ENCODE measurements around the gene FMC1.
"Not testable (repeated sequence)": the region's sequence is repeated elsewhere in the genome, so short reads cannot be mapped to it uniquely, and the experiment has no call there.

FMC1 gene

DNA sequence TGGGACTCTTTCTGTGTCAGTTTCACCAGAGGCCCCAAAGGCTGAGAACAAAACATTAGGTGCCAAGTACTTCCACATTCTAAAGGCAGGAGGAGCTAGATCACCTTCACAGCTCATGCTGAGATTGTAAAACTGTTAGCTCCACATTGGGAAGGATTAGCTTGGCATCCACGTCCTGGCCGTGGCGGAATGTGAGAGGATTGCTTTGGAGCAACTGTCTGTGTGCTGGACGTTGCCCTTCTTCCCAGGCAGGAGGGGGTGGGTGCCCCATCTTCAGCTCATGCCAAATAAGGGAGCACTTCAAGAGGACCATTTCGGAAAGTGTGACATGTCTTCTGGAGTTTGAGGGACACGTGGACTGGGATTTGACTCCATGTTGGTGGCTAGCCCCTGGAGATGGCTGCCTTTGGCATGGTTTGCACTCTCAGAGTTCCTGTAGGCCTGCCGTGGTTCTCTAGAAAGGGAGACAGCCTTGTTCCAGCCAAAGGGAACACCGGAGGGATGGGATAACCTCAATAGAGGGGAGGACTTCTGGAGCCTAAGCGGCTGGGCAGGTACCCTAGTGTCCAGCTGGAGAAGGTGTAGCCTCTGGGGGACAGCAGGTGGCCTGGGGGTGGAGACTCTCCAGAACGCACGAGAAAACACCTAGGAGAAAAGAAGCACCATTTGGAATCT, 19.9 kb upstream of the FMC1 start:
- Histone ChIP-seq H3K4me1 (ENCODE audit: control insufficient read depth, insufficient read depth, low read length) (no peaks in the 10 kb centered on the region), H3K27me3 (ENCODE audit: control insufficient read depth in 1 of 2, insufficient read depth in 2 of 2, low read length in 2 of 2) (no peaks in the 10 kb centered on the region), H3K4me3 (ENCODE audit: low read length in 2 of 2) (no peak overlapping the region), H3K9me3 (ENCODE audit: control insufficient read depth in 2 of 2, low read length in 2 of 2) (no peaks in the 10 kb centered on the region), H3K36me3 (ENCODE audit: control insufficient read depth in 2 of 2, insufficient read depth in 2 of 2, low read length in 2 of 2) (no peaks in the 10 kb centered on the region), H3K27ac (ENCODE audit: low read length) (no peak overlapping the region), H3K9ac (ENCODE audit: low read length in 2 of 2) (no peak overlapping the region)

DNA sequence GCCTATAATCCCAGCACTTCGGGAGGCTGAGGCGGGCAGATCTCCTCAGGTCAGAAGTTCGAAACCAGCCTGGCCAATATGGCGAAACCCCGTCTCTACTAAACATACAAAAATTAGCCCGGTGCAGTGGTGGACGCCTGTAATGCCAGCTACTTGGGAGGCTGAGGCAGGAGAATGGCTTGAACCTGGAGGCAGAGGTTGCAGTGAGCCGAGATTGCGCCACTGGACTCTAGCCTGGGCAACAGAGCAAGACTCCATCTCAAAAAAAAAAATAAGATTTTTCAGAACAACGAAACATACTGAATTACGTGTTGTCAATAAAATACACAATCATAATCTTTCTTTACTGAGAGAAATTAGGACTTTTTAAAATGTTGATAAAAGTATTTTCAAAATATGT, 16.4 kb upstream of the FMC1 start:
- H3K9me3 ChIP-seq (ENCODE audit: control insufficient read depth in 2 of 2, low read length in 2 of 2); H3K9ac ChIP-seq (ENCODE audit: low read length in 2 of 2); H3K4me1 ChIP-seq (ENCODE audit: control insufficient read depth, insufficient read depth, low read length); H3K27ac ChIP-seq (ENCODE audit: low read length); H3K36me3 ChIP-seq (ENCODE audit: control insufficient read depth in 2 of 2, insufficient read depth in 2 of 2, low read length in 2 of 2); H3K27me3 ChIP-seq (ENCODE audit: control insufficient read depth in 1 of 2, insufficient read depth in 2 of 2, low read length in 2 of 2); H3K4me3 ChIP-seq (ENCODE audit: low read length in 2 of 2): not testable (repeated sequence)

DNA sequence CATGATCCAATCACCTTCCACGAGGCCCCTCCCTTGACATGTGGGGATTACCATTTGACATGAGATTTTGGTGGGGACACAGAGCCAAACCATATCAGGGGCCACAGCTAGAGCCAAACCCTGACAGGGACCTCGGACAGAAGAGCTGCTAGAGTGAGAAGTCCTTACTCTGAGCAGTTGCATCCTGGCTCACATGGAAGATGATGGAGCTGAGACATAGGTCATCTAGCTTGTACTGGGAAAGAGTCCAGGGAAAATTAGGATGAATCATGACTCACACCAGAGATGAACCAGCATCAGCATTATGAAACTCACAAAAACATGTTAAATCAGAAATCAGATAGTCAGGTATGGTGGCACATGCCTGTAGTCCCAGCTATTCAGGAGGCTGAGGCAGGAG, 12.8 kb upstream of the FMC1 start:
- H3K36me3 ChIP-seq (ENCODE audit: control insufficient read depth in 2 of 2, insufficient read depth in 2 of 2, low read length in 2 of 2) = no peaks in the 10 kb centered on the region
- H3K4me3 ChIP-seq (ENCODE audit: low read length in 2 of 2) = no peak overlapping the region
- H3K9ac ChIP-seq (ENCODE audit: low read length in 2 of 2) = no peak overlapping the region
- H3K27me3 ChIP-seq (ENCODE audit: control insufficient read depth in 1 of 2, insufficient read depth in 2 of 2, low read length in 2 of 2) = no peaks in the 10 kb centered on the region
- no peaks in the 10 kb centered on the region for H3K9me3 ChIP-seq (ENCODE audit: control insufficient read depth in 2 of 2, low read length in 2 of 2)
- no peaks in the 10 kb centered on the region for H3K4me1 ChIP-seq (ENCODE audit: control insufficient read depth, insufficient read depth, low read length)
- H3K27ac ChIP-seq (ENCODE audit: low read length) = no peak overlapping the region

DNA sequence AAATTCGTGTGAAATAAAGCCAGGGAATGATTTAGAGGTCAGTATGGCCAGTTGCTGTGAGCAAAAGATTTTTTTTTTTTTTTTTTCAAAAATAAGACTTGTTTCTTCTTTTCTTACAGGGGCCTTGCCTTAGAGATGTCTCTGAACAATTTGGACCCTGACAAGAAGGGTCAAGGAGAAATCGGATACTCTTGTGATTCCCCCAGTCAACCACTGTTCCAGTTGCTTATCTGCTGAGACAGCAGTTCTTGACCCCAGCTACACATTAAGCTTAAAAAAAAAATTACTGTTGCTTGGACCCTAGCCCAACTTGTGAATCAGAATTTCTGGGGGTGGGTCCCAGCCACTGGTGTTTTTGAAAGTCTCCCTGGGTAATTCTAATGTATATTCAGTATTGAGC, 12.0 kb upstream of the FMC1 start:
- Histone ChIP-seq H3K4me3 (ENCODE audit: low read length in 2 of 2) (no peak overlapping the region), H3K9me3 (ENCODE audit: control insufficient read depth in 2 of 2, low read length in 2 of 2) (no peaks in the 10 kb centered on the region), H3K27me3 (ENCODE audit: control insufficient read depth in 1 of 2, insufficient read depth in 2 of 2, low read length in 2 of 2) (no peaks in the 10 kb centered on the region), H3K27ac (ENCODE audit: low read length) (no peak overlapping the region), H3K36me3 (ENCODE audit: control insufficient read depth in 2 of 2, insufficient read depth in 2 of 2, low read length in 2 of 2) (no peaks in the 10 kb centered on the region), H3K9ac (ENCODE audit: low read length in 2 of 2) (no peak overlapping the region), H3K4me1 (ENCODE audit: control insufficient read depth, insufficient read depth, low read length) (no peaks in the 10 kb centered on the region)

DNA sequence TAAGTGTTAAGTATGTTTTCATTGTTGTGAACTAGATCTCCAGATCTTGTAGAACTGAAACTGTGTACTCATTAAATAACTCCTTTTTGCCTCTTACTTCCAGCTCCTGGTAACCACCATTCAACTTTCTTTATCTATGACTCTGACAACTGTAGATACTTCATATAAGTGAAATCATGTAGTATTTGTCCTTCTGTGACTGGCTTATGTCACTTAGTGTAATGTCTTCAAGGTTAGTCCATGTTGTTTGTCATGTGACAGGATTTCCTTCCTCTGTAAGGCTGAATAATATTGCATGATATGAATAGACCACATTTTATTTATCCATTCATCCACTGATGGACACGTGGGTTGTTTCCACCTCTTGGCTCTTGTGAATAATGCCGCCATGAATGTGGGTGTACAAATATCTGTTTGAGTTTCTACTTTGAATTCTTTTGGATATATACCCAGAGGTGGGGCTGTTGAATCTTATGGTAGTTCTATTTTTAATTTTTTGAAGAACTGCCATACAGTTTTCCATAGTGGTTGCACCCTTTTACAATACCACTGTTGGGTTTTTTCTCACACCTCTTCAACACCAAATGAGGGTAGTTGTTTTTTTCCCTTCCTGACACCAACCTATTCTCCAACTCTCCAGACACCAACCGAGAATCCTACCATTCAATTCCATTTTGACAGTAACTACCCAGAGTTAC, 10.7 kb upstream of the FMC1 start:
- Histone ChIP-seq H3K9me3 (ENCODE audit: control insufficient read depth in 2 of 2, low read length in 2 of 2) (no peaks in the 10 kb centered on the region), H3K27ac (ENCODE audit: low read length) (no peak overlapping the region), H3K4me3 (ENCODE audit: low read length in 2 of 2) (no peak overlapping the region), H3K27me3 (ENCODE audit: control insufficient read depth in 1 of 2, insufficient read depth in 2 of 2, low read length in 2 of 2) (no peaks in the 10 kb centered on the region), H3K36me3 (ENCODE audit: control insufficient read depth in 2 of 2, insufficient read depth in 2 of 2, low read length in 2 of 2) (no peaks in the 10 kb centered on the region), H3K4me1 (ENCODE audit: control insufficient read depth, insufficient read depth, low read length) (no peaks in the 10 kb centered on the region), H3K9ac (ENCODE audit: low read length in 2 of 2) (no peak overlapping the region)

DNA sequence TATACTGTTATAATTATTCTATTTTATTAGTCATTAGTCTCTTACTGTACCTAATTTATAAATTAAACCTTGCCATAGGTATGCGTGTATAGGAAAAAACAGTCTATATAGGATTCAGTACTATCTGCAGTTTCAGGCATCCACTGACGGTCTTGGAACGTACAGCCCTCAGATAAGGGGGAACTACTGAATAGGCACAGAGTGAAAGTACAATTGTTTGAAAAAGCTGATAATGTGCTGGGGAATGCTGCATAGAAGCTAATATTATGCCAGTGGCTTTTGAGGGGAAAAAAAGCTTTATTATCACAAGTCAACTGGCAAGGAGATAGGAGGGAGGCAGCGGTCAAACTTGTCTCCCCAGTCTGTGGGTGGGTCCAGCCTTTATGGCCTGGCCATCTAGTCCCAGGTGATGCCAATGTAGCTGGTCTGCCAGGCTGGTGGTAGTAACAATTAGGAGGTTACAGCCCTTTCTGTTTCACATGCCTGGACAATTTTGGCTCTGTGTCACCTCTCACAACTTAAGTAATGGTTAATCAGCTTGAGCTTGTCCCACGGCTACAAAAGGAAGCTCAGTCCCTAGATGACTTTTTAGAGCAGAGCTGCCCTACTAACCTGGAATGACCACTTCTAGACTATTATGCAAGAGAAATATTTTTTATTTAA, 8.3 kb upstream of the FMC1 start:
- Histone ChIP-seq H3K9ac (ENCODE audit: low read length in 2 of 2) (no peak overlapping the region), H3K27me3 (ENCODE audit: control insufficient read depth in 1 of 2, insufficient read depth in 2 of 2, low read length in 2 of 2) (no peaks in the 10 kb centered on the region), H3K4me1 (ENCODE audit: control insufficient read depth, insufficient read depth, low read length) (no peaks in the 10 kb centered on the region), H3K36me3 (ENCODE audit: control insufficient read depth in 2 of 2, insufficient read depth in 2 of 2, low read length in 2 of 2) (no peaks in the 10 kb centered on the region), H3K9me3 (ENCODE audit: control insufficient read depth in 2 of 2, low read length in 2 of 2) (no peaks in the 10 kb centered on the region), H3K27ac (ENCODE audit: low read length) (no peak overlapping the region), H3K4me3 (ENCODE audit: low read length in 2 of 2) (no peak overlapping the region)

DNA sequence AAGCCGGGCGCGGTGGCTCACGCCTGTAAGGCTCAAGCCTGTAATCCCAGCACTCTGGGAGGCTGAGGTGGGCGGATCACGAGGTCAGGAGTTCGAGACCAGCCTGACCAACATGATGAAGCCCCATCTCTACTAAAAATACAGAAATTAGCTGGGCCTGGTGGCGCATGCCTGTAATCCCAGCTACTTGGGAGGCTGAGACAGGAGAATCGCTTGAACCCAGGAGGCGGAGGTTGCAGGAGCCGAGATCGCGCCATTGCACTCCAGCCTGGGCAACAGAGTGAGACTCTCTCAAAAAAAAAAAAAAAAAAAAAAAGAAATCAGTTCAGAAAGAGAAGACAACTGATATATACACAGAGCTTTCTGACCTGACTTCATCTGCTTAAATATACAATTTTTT, 7.7 kb upstream of the FMC1 start:
- H3K36me3 ChIP-seq (ENCODE audit: control insufficient read depth in 2 of 2, insufficient read depth in 2 of 2, low read length in 2 of 2); H3K9ac ChIP-seq (ENCODE audit: low read length in 2 of 2); H3K9me3 ChIP-seq (ENCODE audit: control insufficient read depth in 2 of 2, low read length in 2 of 2); H3K4me3 ChIP-seq (ENCODE audit: low read length in 2 of 2); H3K4me1 ChIP-seq (ENCODE audit: control insufficient read depth, insufficient read depth, low read length); H3K27me3 ChIP-seq (ENCODE audit: control insufficient read depth in 1 of 2, insufficient read depth in 2 of 2, low read length in 2 of 2); H3K27ac ChIP-seq (ENCODE audit: low read length): not testable (repeated sequence)

DNA sequence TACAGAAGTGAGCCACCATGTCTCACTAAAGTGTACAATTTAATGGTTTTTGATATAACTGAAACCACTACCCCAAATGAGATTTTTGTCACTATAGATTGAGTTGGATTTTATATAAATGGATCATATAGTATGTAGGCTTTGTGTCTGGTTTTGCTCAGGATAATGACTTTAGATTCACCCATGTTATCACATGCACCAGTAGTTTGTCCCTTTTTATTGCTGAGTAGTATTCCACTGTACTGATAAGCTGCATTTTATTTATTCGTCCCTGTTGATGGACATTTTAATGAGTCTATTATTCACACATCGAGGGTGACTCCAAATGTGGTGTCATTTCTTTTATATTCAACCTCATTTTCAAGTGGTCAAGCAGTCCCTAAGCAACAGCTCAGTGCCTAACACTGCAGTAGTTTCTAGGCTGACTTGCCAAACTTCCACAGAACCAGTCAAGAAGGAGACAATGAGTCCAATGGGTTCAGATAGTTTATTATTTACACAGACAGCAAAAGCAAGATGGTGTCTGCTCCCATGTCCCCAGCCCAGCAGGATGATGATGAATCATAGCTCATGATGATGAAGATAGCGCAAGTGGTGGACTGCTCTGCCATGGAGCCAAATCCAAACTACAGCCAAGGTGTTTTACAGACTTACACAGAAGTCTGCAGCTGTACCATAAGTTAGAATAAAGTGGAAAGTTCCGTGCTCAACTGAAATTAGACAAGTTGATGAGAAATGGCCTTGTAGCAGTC, 6.6 kb upstream of the FMC1 start:
- Histone ChIP-seq H3K27ac (ENCODE audit: low read length) (no peak overlapping the region), H3K36me3 (ENCODE audit: control insufficient read depth in 2 of 2, insufficient read depth in 2 of 2, low read length in 2 of 2) (no peaks in the 10 kb centered on the region), H3K9ac (ENCODE audit: low read length in 2 of 2) (no peak overlapping the region), H3K9me3 (ENCODE audit: control insufficient read depth in 2 of 2, low read length in 2 of 2) (no peaks in the 10 kb centered on the region), H3K4me3 (ENCODE audit: low read length in 2 of 2) (no peak overlapping the region), H3K27me3 (ENCODE audit: control insufficient read depth in 1 of 2, insufficient read depth in 2 of 2, low read length in 2 of 2) (no peaks in the 10 kb centered on the region), H3K4me1 (ENCODE audit: control insufficient read depth, insufficient read depth, low read length) (no peaks in the 10 kb centered on the region)

DNA sequence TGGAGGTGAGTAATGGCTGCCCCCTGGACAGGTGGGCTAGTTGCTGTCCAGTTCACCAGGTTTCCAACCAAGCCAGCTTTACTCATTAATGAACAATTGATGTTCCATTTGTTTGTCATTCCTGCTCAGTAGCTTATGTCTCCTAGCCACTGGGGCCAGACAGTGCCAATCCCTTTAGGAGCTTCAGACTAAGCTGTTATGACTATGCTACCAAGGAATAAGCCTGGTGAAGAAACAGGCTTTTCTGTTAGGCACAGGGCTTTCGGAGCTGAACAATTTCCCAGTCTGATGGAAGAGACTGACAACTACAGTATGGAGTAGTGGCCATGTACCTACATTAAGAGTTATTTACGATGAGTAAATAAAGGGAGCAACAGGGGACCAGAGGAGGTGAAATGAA, 2.1 kb upstream of the FMC1 start:
- peaks cover 7% of the 10 kb centered on the region for H3K4me1 ChIP-seq (ENCODE audit: control insufficient read depth, insufficient read depth, low read length)
- no peaks in the 10 kb centered on the region for H3K27me3 ChIP-seq (ENCODE audit: control insufficient read depth in 1 of 2, insufficient read depth in 2 of 2, low read length in 2 of 2)
- H3K36me3 ChIP-seq (ENCODE audit: control insufficient read depth in 2 of 2, insufficient read depth in 2 of 2, low read length in 2 of 2) = no peaks in the 10 kb centered on the region
- no peak overlapping the region for H3K27ac ChIP-seq (ENCODE audit: low read length)
- no peak overlapping the region for H3K4me3 ChIP-seq (ENCODE audit: low read length in 2 of 2)
- no peaks in the 10 kb centered on the region for H3K9me3 ChIP-seq (ENCODE audit: control insufficient read depth in 2 of 2, low read length in 2 of 2)
- no peak overlapping the region for H3K9ac ChIP-seq (ENCODE audit: low read length in 2 of 2)

DNA sequence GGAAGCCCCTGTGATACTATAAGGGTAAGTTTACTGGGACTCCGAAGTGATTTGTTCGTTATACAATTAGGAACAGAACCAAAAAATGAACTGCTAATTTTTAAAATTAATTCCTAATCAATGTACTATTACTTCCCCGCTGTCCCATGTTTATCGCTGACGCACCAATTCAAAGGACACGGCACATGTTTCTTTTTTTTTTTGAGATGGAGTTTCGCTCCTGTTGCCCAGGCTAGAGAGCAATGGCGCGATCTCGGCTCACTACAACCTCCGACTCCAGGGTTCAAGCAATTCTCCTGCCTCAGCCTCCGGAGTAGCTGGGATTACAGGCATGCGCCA, 1.5 kb upstream of the FMC1 start:
- no peaks in the 10 kb centered on the region for H3K27me3 ChIP-seq (ENCODE audit: control insufficient read depth in 1 of 2, insufficient read depth in 2 of 2, low read length in 2 of 2)
- H3K27ac ChIP-seq (ENCODE audit: low read length) = peak overlapping the region; percentile 100
- H3K9me3 ChIP-seq (ENCODE audit: control insufficient read depth in 2 of 2, low read length in 2 of 2) = no peaks in the 10 kb centered on the region
- H3K4me3 ChIP-seq (ENCODE audit: low read length in 2 of 2) = peak overlapping the region; percentile 85 to 99
- peak overlapping the region; percentile 96 to 100 for H3K9ac ChIP-seq (ENCODE audit: low read length in 2 of 2)
- peaks cover 7% of the 10 kb centered on the region for H3K4me1 ChIP-seq (ENCODE audit: control insufficient read depth, insufficient read depth, low read length)
- H3K36me3 ChIP-seq (ENCODE audit: control insufficient read depth in 2 of 2, insufficient read depth in 2 of 2, low read length in 2 of 2) = no peaks in the 10 kb centered on the region
